PC-3 (cell line): ENCODE data around the gene RYR2. TPM values are rescaled to one million over a fixed set of nuclear protein-coding genes. Genes with fewer than 3 reads are reported as not detected.

ENCODE experiments used
- ATAC-seq: fragments of 200-7000 bp; cut with Tn5 transposase; 2 replicates; pipeline ENCODE4 v1.9.1; 2020; ENCODE audit warnings: mild to moderate bottlenecking, moderate library complexity
- BruUV-seq: library from RNA; stranded (reverse); fragments of 400-500 nt; replicated peaks from 2 replicates; lab custom pipeline; 2021; lab: Mats Ljungman, UMichigan
- CTCF ChIA-PET: fragments of 300-600 bp; sonication (Branson Sonifier 250); formaldehyde crosslinking; loops from one replicate; lab custom pipeline; 2022; ENCODE audit warnings: antibody characterized with exemption; lab: Charles Lee
- POLR2A ChIA-PET: fragments of 300-600 bp; sonication (Branson Sonifier 250); formaldehyde crosslinking; loops from one replicate; lab custom pipeline; 2022; ENCODE audit warnings: antibody characterized with exemption; ENCODE audit not compliant: unreplicated experiment; lab: Charles Lee
- DNase-seq: peaks from one replicate; pipeline ENCODE4 v3.0.0-alpha.2; 2015
- H2AFZ ChIP-seq: fragments of 300-600 bp; sonication (generic); 2 replicates; pipeline ENCODE4 v1.6.0; 2016; ENCODE audit warnings: antibody characterized with exemption, low read length
- H3F3A ChIP-seq: fragments of 300-600 bp; sonication (generic); one replicate; pipeline ENCODE4 v1.6.0; 2017; ENCODE audit warnings: antibody characterized with exemption, low read length, control low read depth, mild to moderate bottlenecking; ENCODE audit not compliant: unreplicated experiment
- H3K27ac ChIP-seq: fragments of 300-600 bp; sonication (generic); 2 replicates; pipeline ENCODE4 v1.5.1; 2016; ENCODE audit warnings: mild to moderate bottlenecking, low read length
- H3K27me3 ChIP-seq: fragments of 300-600 bp; sonication (generic); 2 replicates; pipeline ENCODE4 v1.6.1; 2016; ENCODE audit warnings: low read length, mixed read lengths
- H3K36me3 ChIP-seq: fragments of 300-600 bp; sonication (generic); 2 replicates; pipeline ENCODE4 v1.6.1; 2016; ENCODE audit warnings: low read depth, mixed run types, low read length, mixed read lengths
- H3K4me1 ChIP-seq: fragments of 300-600 bp; sonication (generic); 2 replicates; pipeline ENCODE4 v1.5.1; 2016; ENCODE audit warnings: low read length; ENCODE audit not compliant: insufficient read depth
- H3K4me2 ChIP-seq: fragments of 300-600 bp; sonication (generic); 2 replicates; pipeline ENCODE4 v1.6.0; 2016; ENCODE audit warnings: low read length
- H3K4me3 ChIP-seq: fragments of 300-600 bp; sonication (generic); 2 replicates; pipeline ENCODE4 v1.5.1; 2016; ENCODE audit warnings: mild to moderate bottlenecking, low read length, mixed read lengths
- H3K79me2 ChIP-seq: fragments of 300-600 bp; sonication (generic); 2 replicates; pipeline ENCODE4 v1.6.1; 2017; ENCODE audit warnings: low read length, mixed read lengths
- H3K9ac ChIP-seq: fragments of 300-600 bp; sonication (generic); 2 replicates; pipeline ENCODE4 v1.6.0; 2016; ENCODE audit warnings: mild to moderate bottlenecking, low read length
- H3K9me2 ChIP-seq: fragments of 300-600 bp; sonication (generic); replicated peaks from 2 replicates; pipeline ENCODE4 v1.6.1; 2016; ENCODE audit warnings: mixed run types, low read length, mixed read lengths
- H3K9me3 ChIP-seq: fragments of 300-600 bp; sonication (generic); 2 replicates; pipeline ENCODE4 v1.6.1; 2016; ENCODE audit warnings: low read length, mixed read lengths
- H4K20me1 ChIP-seq: fragments of 300-600 bp; sonication (generic); 2 replicates; pipeline ENCODE4 v1.6.1; 2016; ENCODE audit warnings: low read length, mixed read lengths
- CTCF ChIP-seq: fragments of 300-600 bp; sonication (generic); conservative IDR thresholded peaks from 2 replicates; pipeline ENCODE4 v1.5.1; 2017; ENCODE audit warnings: antibody characterized with exemption, low read depth, mild to moderate bottlenecking, low read length
- EZH2 ChIP-seq: fragments of 300-600 bp; sonication (generic); IDR thresholded peaks from one replicate; pipeline ENCODE4 v1.6.1; 2017; ENCODE audit warnings: antibody characterized with exemption, mild to moderate bottlenecking, low read length; ENCODE audit not compliant: unreplicated experiment
- EZH2phosphoT487 ChIP-seq: fragments of 300-600 bp; sonication (generic); IDR thresholded peaks from 2 replicates; pipeline ENCODE4 v1.6.1; 2018; ENCODE audit warnings: mild to moderate bottlenecking, antibody characterized with exemption, low read length, borderline replicate concordance
- intact Hi-C: fragments of 100-400 bp; cut with micrococcal nuclease; formaldehyde crosslinking; loops from 2 replicates; pipeline ENCODE4 v1.9.0; 2023
- total RNA-seq: library from RNA; depleted of rRNA; stranded (reverse); fragments of >200 nt; gene quantifications from 2 replicates; pipeline ENCODE4 v1.2.3, GENCODE V29; 2014

RYR2 gene
- total RNA-seq, 1 experiment from 2014 or later, result not detected

- 0 out of 2 replicates have a peak, but pooled peaks cover 4% of the 10 kb centered on the region for H3K27me3 ChIP-seq
- H4K20me1 ChIP-seq, result no peaks in the 10 kb centered on the region
- H2AFZ ChIP-seq, result no peak overlapping the region
- no peak overlapping the region for H3K4me2 ChIP-seq
- no peak overlapping the region for H3K9ac ChIP-seq
- DNase-seq, result no peak
- ChIA-PET POLR2A (no interaction called here), CTCF (no interaction called here)
- H3K79me2 ChIP-seq, result no peaks in the 10 kb centered on the region
- TF ChIP-seq EZH2phosphoT487 (no peak), EZH2 (no peak), CTCF (no peak)
- no TSS peak for BruUV-seq
- H3K9me2 ChIP-seq, result no peaks in the 10 kb centered on the region
- no peaks in the 10 kb centered on the region for H3F3A ChIP-seq
- H3K4me3 ChIP-seq, result no peak overlapping the region
- ATAC-seq, result no peak
- no peak overlapping the region for H3K27ac ChIP-seq
- intact Hi-C loops, result no loop called here
- H3K4me1 ChIP-seq, result no peaks in the 10 kb centered on the region
- no peaks in the 10 kb centered on the region for H3K36me3 ChIP-seq
- no peaks in the 10 kb centered on the region for H3K9me3 ChIP-seq
Measured at GRCh38 chr1:237070519-237070918, 28.5 kb downstream of the RYR2 start.

- H4K20me1 ChIP-seq, result no peaks in the 10 kb centered on the region
- ATAC-seq, result no peak
- H2AFZ ChIP-seq, result no peak overlapping the region
- H3K79me2 ChIP-seq, result no peaks in the 10 kb centered on the region
- H3K4me2 ChIP-seq, result no peak overlapping the region
- H3K9ac ChIP-seq, result no peak overlapping the region
- no peaks in the 10 kb centered on the region for H3K36me3 ChIP-seq
- DNase-seq, result no peak
- intact Hi-C loops, result no loop called here
- no TSS peak for BruUV-seq
- no peaks in the 10 kb centered on the region for H3K9me3 ChIP-seq
- H3K4me1 ChIP-seq, result no peaks in the 10 kb centered on the region
- no peaks in the 10 kb centered on the region for H3F3A ChIP-seq
- ChIA-PET CTCF (no interaction called here), POLR2A (no interaction called here)
- no peak overlapping the region for H3K4me3 ChIP-seq
- TF ChIP-seq EZH2phosphoT487, result no peak
- no peak for TF ChIP-seq EZH2
- no peak for TF ChIP-seq CTCF
- 0 out of 2 replicates have a peak, but pooled peaks cover 4% of the 10 kb centered on the region for H3K27me3 ChIP-seq
- H3K9me2 ChIP-seq, result no peaks in the 10 kb centered on the region
- H3K27ac ChIP-seq, result no peak overlapping the region
Measured at GRCh38 chr1:237071641-237072420, 29.8 kb downstream of the RYR2 start.

GRCh38 chr1:237074371-237075117 lies 32.6 kb downstream of the RYR2 start:
- Histone ChIP-seq H3K27ac (no peak overlapping the region), H3K4me3 (no peak overlapping the region), H3K9me2 (no peaks in the 10 kb centered on the region), H3K4me1 (no peaks in the 10 kb centered on the region), H4K20me1 (no peaks in the 10 kb centered on the region), H3F3A (no peaks in the 10 kb centered on the region), H2AFZ (no peak overlapping the region), H3K27me3 (0 out of 2 replicates have a peak, but pooled peaks cover 4% of the 10 kb centered on the region), H3K79me2 (no peaks in the 10 kb centered on the region), H3K9me3 (no peaks in the 10 kb centered on the region), H3K36me3 (no peaks in the 10 kb centered on the region), H3K9ac (no peak overlapping the region), H3K4me2 (no peak overlapping the region)
- DNase-seq (peak; percentile 18), ATAC-seq (no peak)
- no TSS peak for BruUV-seq
- no peak for TF ChIP-seq EZH2
- no peak for TF ChIP-seq CTCF
- no peak for TF ChIP-seq EZH2phosphoT487
- ChIA-PET POLR2A (no interaction called here), CTCF (no interaction called here)
- intact Hi-C loops, result no loop called here
